Activated CD8-positive, alpha-beta memory T cell treated with anti-CD3 and anti-CD28 coated beads, Interleukin-2, amount 50 U/mL, for 4 hours (primary cell): Measurements from ENCODE around the gene DNAI1.
"Not testable (repeated sequence)": the region's sequence is repeated elsewhere in the genome, so short reads cannot be mapped to it uniquely, and the experiment has no call there.

Source experiments
- DNase-seq: peaks from one replicate; pipeline ENCODE4 v3.0.0-alpha.2; 2020

DNAI1 gene

GRCh38 chr9:34514401-34514800, 55.8 kb downstream of the DNAI1 start:
- DNase-seq = no peak

- DNase-seq = no peak
These were observed 56.2 kb downstream of the DNAI1 start for GRCh38 chr9:34514816-34515215.

GRCh38 chr9:34515959-34516358, 57.4 kb downstream of the DNAI1 start:
- DNase-seq = no peak

GRCh38 chr9:34517185-34517584, 58.6 kb downstream of the DNAI1 start:
- DNase-seq = no peak

GRCh38 chr9:34518110-34518616, 59.6 kb downstream of the DNAI1 start:
- no peak for DNase-seq

- DNase-seq = no peak
These were observed 60.3 kb downstream of the DNAI1 start for GRCh38 chr9:34518896-34519295.

- DNase-seq = no peak
These were observed 60.9 kb downstream of the DNAI1 start for GRCh38 chr9:34519321-34520020.

- DNase-seq = no peak
These were observed 61.5 kb downstream of the DNAI1 start for GRCh38 chr9:34520096-34520495.

GRCh38 chr9:34520505-34521385, 62.1 kb downstream of the DNAI1 start:
- DNase-seq = no peak

- DNase-seq = no peak
These were observed 62.9 kb downstream of the DNAI1 start for GRCh38 chr9:34521406-34522045.

GRCh38 chr9:34522091-34522887, 63.7 kb downstream of the DNAI1 start:
- DNase-seq = no peak

- peak; percentile 89 for DNase-seq
These were observed 64.6 kb downstream of the DNAI1 start, which contains the start of gene ENHO for GRCh38 chr9:34522971-34523797. TSS of gene ENHO (minus strand) at chr9:34522990. CDS start at chr9:34521695, 1,295 bp downstream.

- no peak for DNase-seq
These were observed 65.7 kb downstream of the DNAI1 start for GRCh38 chr9:34524349-34524748.

GRCh38 chr9:34526026-34526425, 67.4 kb downstream of the DNAI1 start:
- DNase-seq = no peak

- DNase-seq = not testable (repeated sequence)
These were observed 73.4 kb downstream of the DNAI1 start for GRCh38 chr9:34532041-34532440.

GRCh38 chr9:34536685-34537084, 78.1 kb downstream of the DNAI1 start:
- no peak for DNase-seq

- no peak for DNase-seq
These were observed 82.2 kb downstream of the DNAI1 start for GRCh38 chr9:34540827-34541226.

- DNase-seq = no peak
These were observed 82.9 kb downstream of the DNAI1 start for GRCh38 chr9:34541540-34541939.

GRCh38 chr9:34544035-34544434, 85.4 kb downstream of the DNAI1 start:
- DNase-seq = no peak

GRCh38 chr9:34545497-34545896, 86.9 kb downstream of the DNAI1 start:
- DNase-seq = no peak

GRCh38 chr9:34546102-34546833, 87.7 kb downstream of the DNAI1 start:
- DNase-seq = no peak
